Neural progenitor cell (in vitro differentiated cells): ENCODE results near the gene MAP6D1.

ENCODE experiments used
- CTCF ChIP-seq: fragments of 200-600 bp; sonication (generic); IDR thresholded peaks from 2 replicates; pipeline ENCODE4 v1.5.1; 2017; ENCODE audit warnings: antibody characterized with exemption, mild to moderate bottlenecking
- EZH2 ChIP-seq: fragments of 200-600 bp; sonication (generic); IDR thresholded peaks from 2 replicates; pipeline ENCODE4 v1.6.1; 2017; ENCODE audit warnings: antibody characterized with exemption, mild to moderate bottlenecking, moderate library complexity
- EZH2phosphoT487 ChIP-seq: fragments of 200-600 bp; sonication (generic); IDR thresholded peaks from 2 replicates; pipeline ENCODE4 v1.6.1; 2017; ENCODE audit warnings: antibody characterized with exemption

GRCh38 chr3:183809270-183809669 is 16.1 kb downstream of the MAP6D1 start:
- TF ChIP-seq EZH2 = no peak
- no peak for TF ChIP-seq CTCF
- TF ChIP-seq EZH2phosphoT487 = no peak
